HCT116 (cell line): ENCODE results near the gene KNTC1. TPM values are rescaled to one million over a fixed set of nuclear protein-coding genes. Genes with fewer than 3 reads are reported as not detected.
"Not testable (repeated sequence)": the region's sequence is repeated elsewhere in the genome, so short reads cannot be mapped to it uniquely, and the experiment has no call there.

ENCODE experiments used
- ATAC-seq: fragments of 200-7000 bp; cut with Tn5 transposase; 2 replicates; pipeline ENCODE4 v1.9.1; 2020; ENCODE audit warnings: mild to moderate bottlenecking, moderate library complexity
- BruUV-seq: library from RNA; stranded (reverse); fragments of 400-500 nt; replicated peaks from 2 replicates; lab custom pipeline; 2021; lab: Mats Ljungman, UMichigan
- CTCF ChIA-PET: fragments of 300-600 bp; sonication (Branson Sonifier 250); formaldehyde crosslinking; loops from one replicate; lab custom pipeline; 2021; ENCODE audit warnings: antibody characterized with exemption; lab: Charles Lee
- POLR2A ChIA-PET: fragments of 300-600, 350-600 bp; sonication (Branson Sonifier 250); formaldehyde crosslinking; loops from one replicate; lab custom pipeline; 2021; ENCODE audit warnings: antibody characterized with exemption; lab: Charles Lee
- RAD21 ChIA-PET, 2 experiments: fragments of 300-600 bp; sonication (Branson Sonifier 250); formaldehyde crosslinking; loops; one replicate each; lab custom pipeline; 2023; ENCODE audit warnings: low total read pairs in 2 of 2; ENCODE audit not compliant: uncharacterized antibody in 2 of 2, unreplicated experiment in 2 of 2, low non-redundant PET in 1 of 2; lab: Charles Lee
- DNase-seq: peaks from one replicate; pipeline ENCODE4 v3.0.0-alpha.2; 2010; ENCODE audit warnings: low read depth, low spot score
- H2AFZ ChIP-seq: fragments of 200-600 bp; shearing (Covaris generic), sonication (generic); 2 replicates; pipeline ENCODE4 v1.6.1; 2017; ENCODE audit warnings: low read depth, mixed run types, mixed read lengths, antibody characterized with exemption, low read length; ENCODE audit not compliant: poor library complexity, severe bottlenecking
- H3K27ac ChIP-seq: 2 replicates; pipeline ENCODE4 v1.5.1; 2012; ENCODE audit warnings: low read depth, low read length
- H3K27me3 ChIP-seq: fragments of 200-600 bp; sonication (generic); 2 replicates; pipeline ENCODE4 v1.6.1; 2016; ENCODE audit warnings: mixed run types, low read length, mixed read lengths; ENCODE audit not compliant: insufficient read depth
- H3K36me3 ChIP-seq, 2 experiments: fragments of 200-500 bp in 1 of 2; fragments of 200-600 bp in 1 of 2; sonication (Bioruptor generic) in 1 of 2; sonication (generic) in 1 of 2; 2 replicates each; pipeline versions ENCODE4 v1.5.1 to v1.6.1; 2014 to 2016; ENCODE audit warnings: low read length in 2 of 2, inconsistent platforms in 1 of 2, mixed read lengths in 1 of 2, mixed run types in 1 of 2; ENCODE audit not compliant: insufficient read depth in 2 of 2, control insufficient read depth in 1 of 2
- H3K4me1 ChIP-seq, 2 experiments: fragments of 200-600 bp in 1 of 2; sonication (generic) in 1 of 2; 2 replicates each; pipeline versions ENCODE4 v1.5.1 to v1.6.1; 2012 to 2017; ENCODE audit warnings: low read length in 2 of 2, inconsistent platforms in 1 of 2, mild to moderate bottlenecking in 1 of 2, mixed read lengths in 1 of 2, mixed run types in 1 of 2, moderate library complexity in 1 of 2; ENCODE audit not compliant: insufficient read depth in 2 of 2, control insufficient read depth in 1 of 2
- H3K4me2 ChIP-seq: fragments of 200-600 bp; sonication (generic); 2 replicates; pipeline ENCODE4 v1.6.1; 2017; ENCODE audit warnings: mixed run types, low read length, mixed read lengths
- H3K4me3 ChIP-seq, 2 experiments: fragments of 200-600 bp in 1 of 2; sonication (generic) in 1 of 2; replicated peaks in 1 of 2; 2 replicates each; pipeline ENCODE4 v1.5.1; 2011 to 2016; ENCODE audit warnings: low read length in 2 of 2, control low read depth in 1 of 2, low read depth in 1 of 2, mild to moderate bottlenecking in 1 of 2, mixed read lengths in 1 of 2, mixed run types in 1 of 2
- H3K79me2 ChIP-seq: fragments of 200-600 bp; sonication (generic); 2 replicates; pipeline ENCODE4 v1.6.1; 2017; ENCODE audit warnings: mild to moderate bottlenecking, mixed run types, low read length, moderate library complexity, mixed read lengths; ENCODE audit not compliant: insufficient read depth
- H3K9ac ChIP-seq: fragments of 200-600 bp; sonication (generic); 2 replicates; pipeline ENCODE4 v1.6.1; 2016; ENCODE audit warnings: low read length, mixed read lengths
- H3K9me2 ChIP-seq: fragments of 200-600 bp; sonication (generic), shearing (Covaris generic); 2 replicates; pipeline ENCODE4 v1.6.1; 2017; ENCODE audit warnings: mixed run types, mild to moderate bottlenecking, moderate library complexity; ENCODE audit not compliant: insufficient read depth
- H3K9me3 ChIP-seq, 2 experiments: fragments of 200-500 bp in 1 of 2; fragments of 200-600 bp in 1 of 2; sonication (Bioruptor generic) in 1 of 2; sonication (generic) in 1 of 2; 2 replicates each; pipeline ENCODE4 v1.6.1; 2014 to 2017; ENCODE audit warnings: low read length in 2 of 2, mixed read lengths in 2 of 2, inconsistent platforms in 1 of 2, low read depth in 1 of 2, mild to moderate bottlenecking in 1 of 2, mixed run types in 1 of 2, moderate library complexity in 1 of 2; ENCODE audit not compliant: control insufficient read depth in 1 of 2, insufficient read depth in 1 of 2
- H4K20me1 ChIP-seq: fragments of 200-600 bp; sonication (generic), shearing (Covaris generic); 2 replicates; pipeline ENCODE4 v1.6.1; 2017; ENCODE audit warnings: mixed run types, mild to moderate bottlenecking, moderate library complexity; ENCODE audit not compliant: insufficient read depth
- ATF3 ChIP-seq: IDR thresholded peaks from 2 replicates; pipeline ENCODE4 v1.6.1; 2012
- CBX3 ChIP-seq: IDR thresholded peaks from 2 replicates; pipeline ENCODE4 v1.6.1; 2012; ENCODE audit warnings: low read depth
- ELF1 ChIP-seq: IDR thresholded peaks from 2 replicates; pipeline ENCODE4 v1.6.1; 2012; ENCODE audit warnings: low read depth, borderline replicate concordance
- EZH2 ChIP-seq: fragments of 200-600 bp; sonication (generic); IDR thresholded peaks from 2 replicates; pipeline ENCODE4 v1.6.1; 2017; ENCODE audit warnings: antibody characterized with exemption, mixed run types
- EZH2phosphoT487 ChIP-seq: fragments of 200-600 bp; IDR thresholded peaks from 2 replicates; pipeline ENCODE4 v1.6.1; 2018; ENCODE audit warnings: antibody characterized with exemption, borderline replicate concordance
- FOSL1 ChIP-seq: IDR thresholded peaks from 2 replicates; pipeline ENCODE4 v1.6.1; 2012; ENCODE audit warnings: low read depth
- POLR2A ChIP-seq: IDR thresholded peaks from 2 replicates; pipeline ENCODE4 v1.7.0; 2011; ENCODE audit warnings: borderline replicate concordance; ENCODE audit not compliant: insufficient read depth, insufficient read length; ENCODE audit errors: extremely low read depth
- RAD21 ChIP-seq: IDR thresholded peaks from 2 replicates; pipeline ENCODE4 v1.6.1; 2012; ENCODE audit warnings: low read depth, mild to moderate bottlenecking
- REST ChIP-seq: IDR thresholded peaks from 2 replicates; pipeline ENCODE4 v1.6.1; 2012; ENCODE audit warnings: low read depth
- SIN3A ChIP-seq: IDR thresholded peaks from 2 replicates; pipeline ENCODE4 v1.6.1; 2012; ENCODE audit warnings: low read depth
- SP1 ChIP-seq: IDR thresholded peaks from 2 replicates; pipeline ENCODE4 v1.6.1; 2012; ENCODE audit warnings: low read depth
- SRF ChIP-seq: IDR thresholded peaks from 2 replicates; pipeline ENCODE4 v1.6.1; 2012; ENCODE audit warnings: low read depth
- TCF7L2 ChIP-seq: IDR thresholded peaks from 2 replicates; pipeline ENCODE4 v1.7.0; 2011; ENCODE audit warnings: borderline replicate concordance, inconsistent platforms; ENCODE audit not compliant: insufficient read depth, insufficient read length; ENCODE audit errors: extremely low read depth
- ZFX ChIP-seq: fragments of 450-650 bp; IDR thresholded peaks from 2 replicates; pipeline ENCODE4 v1.6.1; 2017
- ZNF274 ChIP-seq: fragments of 200-500 bp; sonication (Bioruptor generic); IDR thresholded peaks from 2 replicates; pipeline ENCODE4 v1.6.1; 2014; ENCODE audit warnings: mild to moderate bottlenecking, low read depth, low read length, inconsistent platforms
- intact Hi-C: fragments of 100-400 bp; cut with micrococcal nuclease; formaldehyde crosslinking; loops from 2 replicates; pipeline ENCODE4 v1.10.0; 2022
- total RNA-seq: library from RNA; stranded (reverse); gene quantifications from one replicate; pipeline ENCODE4 v1.2.1, GENCODE V29; 2021; ENCODE audit not compliant: unreplicated experiment
- TF ChIP-seq, protein P1 (sequence below): IDR thresholded peaks from 2 replicates; pipeline ENCODE4 v1.6.1; 2012

The KNTC1 gene
- total RNA-seq, 1 experiment from 2014 or later: 70.2 TPM

GRCh38 chr12:122571821-122572220, 44.8 kb downstream of the KNTC1 start:
- intact Hi-C loops: no loop called here
- no peaks in the 10 kb centered on the region for H3K27me3 ChIP-seq
- CTCF ChIA-PET: no interaction called here
- no peak for ATAC-seq
- no peaks in the 10 kb centered on the region for H3K79me2 ChIP-seq
- no peak overlapping the region for H3K27ac ChIP-seq
- H3K4me1 ChIP-seq: peaks cover 0 to 11% of the 10 kb centered on the region in 2 experiments; a peak in 2 of 4 replicates
- no peaks in the 10 kb centered on the region for H3K9me2 ChIP-seq
- H2AFZ ChIP-seq: no peak overlapping the region
- H3K36me3 ChIP-seq: peaks cover 31 to 46% of the 10 kb centered on the region in 2 experiments
- RAD21 ChIA-PET: no interaction called here
- H3K4me3 ChIP-seq: no peak overlapping the region
- no peak for TF ChIP-seq EZH2phosphoT487
- no peak for TF ChIP-seq ZFX
- TF ChIP-seq SRF: no peak
- TF ChIP-seq SP1: no peak
- no peak for TF ChIP-seq ELF1
- TF ChIP-seq POLR2A: no peak
- TF ChIP-seq SIN3A: no peak
- TF ChIP-seq EZH2: no peak
- TF ChIP-seq, protein P1, sequence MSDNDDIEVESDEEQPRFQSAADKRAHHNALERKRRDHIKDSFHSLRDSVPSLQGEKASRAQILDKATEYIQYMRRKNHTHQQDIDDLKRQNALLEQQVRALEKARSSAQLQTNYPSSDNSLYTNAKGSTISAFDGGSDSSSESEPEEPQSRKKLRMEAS: no peak
- no peak for TF ChIP-seq TCF7L2
- no peak for TF ChIP-seq CBX3
- TF ChIP-seq FOSL1: no peak
- TF ChIP-seq REST: no peak
- TF ChIP-seq ATF3: no peak
- TF ChIP-seq ZNF274: no peak
- TF ChIP-seq RAD21: no peak
- no peaks in the 10 kb centered on the region for H3K9me3 ChIP-seq
- POLR2A ChIA-PET: no interaction called here
- no TSS peak for BruUV-seq
- no peak overlapping the region for H3K9ac ChIP-seq
- no peak for DNase-seq
- H4K20me1 ChIP-seq: no peaks in the 10 kb centered on the region; the same call in 1 of the 2 replicates
- H3K4me2 ChIP-seq: no peak overlapping the region

GRCh38 chr12:122583294-122583693, 56.2 kb downstream of the KNTC1 start:
- H3K9me3 ChIP-seq, H4K20me1 ChIP-seq, H3K9me2 ChIP-seq, H3K79me2 ChIP-seq, H3K4me1 ChIP-seq, H3K27ac ChIP-seq, RAD21 ChIA-PET, H2AFZ ChIP-seq, POLR2A ChIA-PET, BruUV-seq, H3K4me2 ChIP-seq, H3K27me3 ChIP-seq, H3K4me3 ChIP-seq, CTCF ChIA-PET, intact Hi-C loops, DNase-seq, H3K9ac ChIP-seq: not testable (repeated sequence)
- ATAC-seq: peak; percentile 38; the same call in 1 of the 2 replicates
- peaks cover 32 to 43% of the 10 kb centered on the region in 2 experiments for H3K36me3 ChIP-seq
